GM11168 (cell line): ENCODE measurements around the gene GRIP2.

ENCODE experiments used
- in situ Hi-C: fragments of 300-500 bp; cut with MboI; formaldehyde crosslinking; loops from one replicate; pipeline ENCODE4 v1.12.0; 2022; ENCODE audit warnings: low sequenced_read_pairs; ENCODE audit not compliant: unreplicated experiment

GRIP2 gene

GRCh38 chr3:14539742-14540491 is at the start of gene GRIP2:
GRIP2 (minus strand) TSS chr3:14540342; CDS start chr3:14540308, 34 bp downstream.
- in situ Hi-C loops = no loop called here

GRCh38 chr3:14588425-14589112 is 48.4 kb upstream of the GRIP2 start:
- in situ Hi-C loops = no loop called here

- in situ Hi-C loops = no loop called here
These were observed 47.7 kb upstream of the GRIP2 start for GRCh38 chr3:14587740-14588360.

GRCh38 chr3:14586611-14587010 is 46.5 kb upstream of the GRIP2 start:
- in situ Hi-C loops = no loop called here

GRCh38 chr3:14583548-14584091 is 43.5 kb upstream of the GRIP2 start:
- in situ Hi-C loops = no loop called here

- in situ Hi-C loops = no loop called here
These were observed 41.9 kb upstream of the GRIP2 start for GRCh38 chr3:14582045-14582410.

GRCh38 chr3:14581334-14582044 is 41.3 kb upstream of the GRIP2 start:
- in situ Hi-C loops = no loop called here

GRCh38 chr3:14577897-14578296 is 37.8 kb upstream of the GRIP2 start:
- in situ Hi-C loops = no loop called here

- in situ Hi-C loops = no loop called here
These were observed 36.0 kb upstream of the GRIP2 start for GRCh38 chr3:14576163-14576562.

GRCh38 chr3:14574183-14574582 is 34.0 kb upstream of the GRIP2 start:
- in situ Hi-C loops = no loop called here

- in situ Hi-C loops = no loop called here
These were observed 33.6 kb upstream of the GRIP2 start for GRCh38 chr3:14573706-14574105.

GRCh38 chr3:14570864-14571263 is 30.7 kb upstream of the GRIP2 start:
- in situ Hi-C loops = no loop called here

GRCh38 chr3:14570089-14570488 is 29.9 kb upstream of the GRIP2 start:
- in situ Hi-C loops = no loop called here

GRCh38 chr3:14569474-14570000 is 29.4 kb upstream of the GRIP2 start:
- in situ Hi-C loops = no loop called here

GRCh38 chr3:14568269-14568668 is 28.1 kb upstream of the GRIP2 start:
- in situ Hi-C loops = no loop called here

- in situ Hi-C loops = no loop called here
These were observed 26.7 kb upstream of the GRIP2 start for GRCh38 chr3:14566812-14567211.

- in situ Hi-C loops = no loop called here
These were observed 25.9 kb upstream of the GRIP2 start for GRCh38 chr3:14565868-14566588.

- in situ Hi-C loops = no loop called here
These were observed 24.6 kb upstream of the GRIP2 start for GRCh38 chr3:14564741-14565140.

GRCh38 chr3:14563946-14564539 is 23.9 kb upstream of the GRIP2 start:
- in situ Hi-C loops = no loop called here
